Spinal cord (tissue), 10 donors: ENCODE measurements around the gene CRYL1. TPM values are rescaled to one million over a fixed set of nuclear protein-coding genes. Genes with fewer than 3 reads are reported as not detected.

Experiments used
- DNase-seq, 6 donors: peaks; one replicate each; pipeline versions ENCODE4 v3.0.0 to v3.0.0-alpha.2; 2013 to 2015; ENCODE audit warnings: low spot score in 6 of 6, low read depth in 4 of 6
- H3K27ac ChIP-seq: one replicate; pipeline ENCODE4 v1.5.1; 2013; ENCODE audit warnings: low read depth, low read length, control low read depth
- H3K27me3 ChIP-seq: one replicate; pipeline ENCODE4 v1.6.1; 2013; ENCODE audit warnings: low read length; ENCODE audit not compliant: control insufficient read depth, insufficient read depth
- H3K36me3 ChIP-seq: one replicate; pipeline ENCODE4 v1.6.1; 2013; ENCODE audit warnings: low read length; ENCODE audit not compliant: control insufficient read depth, insufficient read depth
- H3K4me1 ChIP-seq: one replicate; pipeline ENCODE4 v1.6.1; 2013; ENCODE audit warnings: low read length; ENCODE audit not compliant: control insufficient read depth, insufficient read depth
- H3K4me3 ChIP-seq: one replicate; pipeline ENCODE4 v1.5.1; 2013; ENCODE audit warnings: low read depth, low read length, control low read depth
- H3K9me3 ChIP-seq: one replicate; pipeline ENCODE4 v1.6.1; 2013; ENCODE audit warnings: low read length; ENCODE audit not compliant: control insufficient read depth, insufficient read depth
- WGBS: methylation state at CpG from one replicate; pipeline ENCODE4 v1.1.5; 2013; ENCODE audit warnings: missing lambda C conversion rate; ENCODE audit not compliant: insufficient coverage; 5-methylcytosine and 5-hydroxymethylcytosine counted together
- polyA plus RNA-seq, 2 donors: library from polyadenylated mRNA; unstranded; fragments of 120-200 nt; gene quantifications; one replicate each; pipeline ENCODE4 v1.2.1, GENCODE V29; 2013; ENCODE audit not compliant: insufficient read length in 2 of 2
- total RNA-seq, 2 donors: library from RNA; depleted of rRNA in 1 of 2; stranded (reverse); fragments of 120-200 nt in 1 of 2; fragments of >200 nt in 1 of 2; gene quantifications; one replicate each; pipeline versions ENCODE4 v1.2.3 to v1.2.4, GENCODE V29; 2013 to 2014
- donor health status: healthy.

The CRYL1 gene
- total and polyA plus RNA-seq, 4 donors, result 43.9 to 60.0 (median 52.6) TPM

GRCh38 chr13:20497006-20497775 is 28.5 kb downstream of the CRYL1 start:
- Histone ChIP-seq H3K27me3 (no peaks in the 10 kb centered on the region), H3K9me3 (peaks cover 2% of the 10 kb centered on the region), H3K4me1 (no peaks in the 10 kb centered on the region), H3K27ac (no peak overlapping the region), H3K4me3 (no peak overlapping the region), H3K36me3 (no peaks in the 10 kb centered on the region)
- WGBS, result 76% methylated on average over 8 of the region's 10 CpGs
- no peak for DNase-seq

DNA sequence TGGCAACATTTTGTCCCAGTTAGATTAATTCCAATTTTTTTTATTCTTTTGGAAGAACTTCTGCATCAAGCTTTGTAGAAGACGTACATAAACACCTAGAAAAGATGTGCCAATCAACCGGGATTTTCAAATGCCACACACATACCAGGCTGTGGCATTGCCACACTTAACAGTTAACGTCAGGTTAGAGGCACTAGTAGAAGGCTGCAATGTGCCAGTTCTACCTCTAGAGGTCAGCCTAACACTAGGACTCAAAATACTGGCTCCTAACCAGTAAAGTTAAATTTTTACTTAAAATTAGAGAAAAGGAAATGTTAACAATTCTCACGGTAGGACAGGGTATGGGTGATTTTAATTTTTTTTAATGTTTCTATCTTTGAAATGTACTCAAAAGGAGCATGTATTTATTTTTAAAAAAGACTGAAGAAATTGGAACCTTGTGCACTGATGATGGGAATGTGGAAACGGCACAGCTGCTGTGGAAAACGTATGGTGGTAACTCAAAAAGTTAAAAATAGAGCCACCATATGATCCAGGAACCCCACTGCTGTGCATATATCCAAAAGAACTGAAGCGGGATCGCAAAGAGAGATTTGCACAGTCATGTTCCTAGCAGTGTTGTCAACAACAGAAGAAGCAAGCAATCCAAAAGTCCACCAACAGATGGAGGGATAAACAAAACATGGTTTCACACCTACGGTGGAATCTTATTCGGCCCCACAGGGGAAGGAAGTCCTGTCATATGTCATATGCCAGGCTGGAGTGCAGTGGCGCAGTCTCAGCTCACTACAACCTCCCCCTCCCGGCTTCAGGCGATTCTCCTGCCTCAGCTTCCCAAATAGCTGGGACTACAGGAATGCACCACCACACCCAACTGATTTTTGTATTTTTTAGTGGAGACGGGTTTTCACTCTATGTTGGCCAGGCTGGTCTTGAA is 30.3 kb downstream of the CRYL1 start:
- peaks cover 2% of the 10 kb centered on the region for H3K9me3 ChIP-seq
- no peaks in the 10 kb centered on the region for H3K4me1 ChIP-seq
- no peaks in the 10 kb centered on the region for H3K27me3 ChIP-seq
- no peak overlapping the region for H3K4me3 ChIP-seq
- WGBS, result 45% methylated on average over 7 of the region's 14 CpGs
- no peak overlapping the region for H3K27ac ChIP-seq
- no peaks in the 10 kb centered on the region for H3K36me3 ChIP-seq
- DNase-seq, result peak; percentile 51 to 92 (median 65)

DNA sequence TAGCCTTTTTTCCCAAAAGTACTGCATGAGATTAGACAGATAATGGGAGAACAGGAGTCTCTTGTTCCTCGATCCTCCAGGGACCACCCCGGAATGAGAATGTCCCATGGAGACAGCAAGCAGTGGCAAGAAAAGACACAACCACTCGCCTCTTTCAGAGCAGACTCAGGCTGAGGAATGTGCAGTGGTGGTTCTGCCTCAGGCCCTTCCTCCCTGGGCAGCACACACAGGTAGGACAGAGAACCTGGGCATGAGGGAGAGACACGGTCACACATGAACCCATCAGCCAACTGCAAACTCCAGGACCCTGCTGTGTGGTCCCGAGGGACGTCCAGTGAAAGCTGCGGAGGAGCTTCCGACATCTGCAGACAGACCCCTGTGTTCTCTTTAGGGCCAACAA is 31.0 kb downstream of the CRYL1 start:
- H3K4me3 ChIP-seq, result no peak overlapping the region
- no peaks in the 10 kb centered on the region for H3K27me3 ChIP-seq
- no peaks in the 10 kb centered on the region for H3K36me3 ChIP-seq
- no peaks in the 10 kb centered on the region for H3K9me3 ChIP-seq
- 40% methylated on average over 8 of the region's 8 CpGs for WGBS
- DNase-seq, result no peak
- H3K4me1 ChIP-seq, result no peaks in the 10 kb centered on the region
- no peak overlapping the region for H3K27ac ChIP-seq

DNA sequence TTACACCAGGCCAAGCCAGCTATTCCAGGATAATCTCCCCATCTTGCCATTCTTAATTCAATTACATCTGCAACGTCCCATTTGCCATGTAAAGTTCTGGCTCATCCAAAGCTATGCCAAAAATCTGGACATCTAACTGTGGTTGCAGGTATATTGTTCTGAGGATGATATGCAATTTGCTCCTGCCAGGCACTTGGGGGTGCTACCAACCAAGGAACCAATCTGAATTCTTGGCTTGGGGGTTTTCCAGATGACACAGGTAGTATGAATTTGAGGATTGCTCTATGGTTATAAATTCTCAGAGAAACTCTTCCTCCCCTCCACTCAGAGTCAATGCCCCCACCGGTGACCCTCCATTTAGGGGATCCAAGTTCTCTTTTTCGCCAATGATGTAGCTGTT is 33.0 kb downstream of the CRYL1 start:
- no peak for DNase-seq
- 100% methylated on average over 1 of the region's 3 CpGs for WGBS
- Histone ChIP-seq H3K4me3 (no peak overlapping the region), H3K36me3 (peaks cover 3% of the 10 kb centered on the region), H3K27ac (no peak overlapping the region), H3K4me1 (no peaks in the 10 kb centered on the region), H3K27me3 (no peaks in the 10 kb centered on the region), H3K9me3 (no peaks in the 10 kb centered on the region)

GRCh38 chr13:20491926-20492435 is 33.7 kb downstream of the CRYL1 start:
- Histone ChIP-seq H3K27me3 (no peaks in the 10 kb centered on the region), H3K36me3 (peaks cover 3% of the 10 kb centered on the region), H3K4me1 (no peaks in the 10 kb centered on the region), H3K27ac (no peak overlapping the region), H3K9me3 (no peaks in the 10 kb centered on the region), H3K4me3 (no peak overlapping the region)
- 56% methylated on average over 3 of the region's 4 CpGs for WGBS
- DNase-seq, result no peak

- Histone ChIP-seq H3K27me3 (no peaks in the 10 kb centered on the region), H3K4me1 (no peaks in the 10 kb centered on the region), H3K9me3 (no peaks in the 10 kb centered on the region), H3K36me3 (peaks cover 6% of the 10 kb centered on the region), H3K27ac (no peak overlapping the region), H3K4me3 (no peak overlapping the region)
- peak in 3 of 6 donors; percentile 8 to 63 (median 58) for DNase-seq
- 80% methylated on average over 3 of the region's 4 CpGs for WGBS
Observed at GRCh38 chr13:20489185-20489820, 36.4 kb downstream of the CRYL1 start.

GRCh38 chr13:20487927-20488326 is 37.7 kb downstream of the CRYL1 start:
- DNase-seq, result peak in 2 of 6 donors; percentile 22 to 68
- Histone ChIP-seq H3K36me3 (peaks cover 6% of the 10 kb centered on the region), H3K9me3 (no peaks in the 10 kb centered on the region), H3K4me1 (no peaks in the 10 kb centered on the region), H3K27ac (no peak overlapping the region), H3K27me3 (no peaks in the 10 kb centered on the region), H3K4me3 (no peak overlapping the region)
- WGBS, result no CpG with 5 or more reads among the region's 3 CpGs

- no peaks in the 10 kb centered on the region for H3K9me3 ChIP-seq
- WGBS, result 100% methylated on average over 3 of the region's 6 CpGs
- no peaks in the 10 kb centered on the region for H3K4me1 ChIP-seq
- no peaks in the 10 kb centered on the region for H3K27me3 ChIP-seq
- H3K36me3 ChIP-seq, result peaks cover 10% of the 10 kb centered on the region
- no peak for DNase-seq
- no peak overlapping the region for H3K4me3 ChIP-seq
- H3K27ac ChIP-seq, result no peak overlapping the region
Observed at GRCh38 chr13:20482787-20483186, 42.9 kb downstream of the CRYL1 start.

- WGBS, result no CpG with 5 or more reads among the region's 11 CpGs
- no peaks in the 10 kb centered on the region for H3K27me3 ChIP-seq
- no peak overlapping the region for H3K27ac ChIP-seq
- H3K36me3 ChIP-seq, result peaks cover 10% of the 10 kb centered on the region
- no peaks in the 10 kb centered on the region for H3K9me3 ChIP-seq
- no peak overlapping the region for H3K4me3 ChIP-seq
- no peak for DNase-seq
- no peaks in the 10 kb centered on the region for H3K4me1 ChIP-seq
Observed at GRCh38 chr13:20482275-20482761, 43.3 kb downstream of the CRYL1 start.
